HG03135 (cell line): ENCODE results near the gene GSKIP.
"Not testable (repeated sequence)": the region's sequence is repeated elsewhere in the genome, so short reads cannot be mapped to it uniquely, and the experiment has no call there.

Experiments
- ATAC-seq: cut with Tn5 transposase; IDR thresholded peaks from one replicate; pipeline ENCODE4 v1.9.1; 2021; ENCODE audit warnings: mild to moderate bottlenecking, moderate library complexity; ENCODE audit not compliant: unreplicated experiment

GSKIP gene

GRCh38 chr14:96362965-96363750, at the start of gene GSKIP, which contains the start of gene ATG2B:
Gene GSKIP (plus strand): TSS chr14:96363526. CDS start chr14:96382248, 18,722 bp downstream.
Gene ATG2B (minus strand): TSS chr14:96363341. CDS start chr14:96362976, 365 bp downstream.
- ATAC-seq: peak; percentile 74

- ATAC-seq: no peak
These were observed 47.2 kb upstream of the GSKIP start for GRCh38 chr14:96316087-96316486.

GRCh38 chr14:96318836-96319235, 44.5 kb upstream of the GSKIP start:
- ATAC-seq: no peak

- ATAC-seq: no peak
These were observed 42.7 kb upstream of the GSKIP start for GRCh38 chr14:96320605-96321004.

GRCh38 chr14:96324219-96324618, 39.1 kb upstream of the GSKIP start:
- ATAC-seq: no peak

- no peak for ATAC-seq
These were observed 24.8 kb upstream of the GSKIP start for GRCh38 chr14:96338551-96338950.

GRCh38 chr14:96341323-96341722, 22.0 kb upstream of the GSKIP start:
- no peak for ATAC-seq

GRCh38 chr14:96345669-96346068, 17.7 kb upstream of the GSKIP start:
- ATAC-seq: no peak

GRCh38 chr14:96347957-96348356, 15.4 kb upstream of the GSKIP start:
- ATAC-seq: not testable (repeated sequence)

GRCh38 chr14:96349286-96350075, 13.8 kb upstream of the GSKIP start:
- no peak for ATAC-seq

GRCh38 chr14:96351986-96352385, 11.3 kb upstream of the GSKIP start:
- no peak for ATAC-seq

- no peak for ATAC-seq
These were observed 10.6 kb upstream of the GSKIP start for GRCh38 chr14:96352708-96353107.

GRCh38 chr14:96354246-96354645, 9.1 kb upstream of the GSKIP start:
- no peak for ATAC-seq

- no peak for ATAC-seq
These were observed 6.1 kb upstream of the GSKIP start for GRCh38 chr14:96357216-96357615.

- ATAC-seq: no peak
These were observed 3.4 kb upstream of the GSKIP start for GRCh38 chr14:96359959-96360358.

- ATAC-seq: peak; percentile 19
These were observed 1.0 kb upstream of the GSKIP start for GRCh38 chr14:96362071-96362964.

GRCh38 chr14:96363751-96364336, 518 bp downstream of the GSKIP start:
- ATAC-seq: peak; percentile 25

- ATAC-seq: no peak
These were observed 1.6 kb downstream of the GSKIP start for GRCh38 chr14:96364962-96365361.

- no peak for ATAC-seq
These were observed 5.2 kb downstream of the GSKIP start for GRCh38 chr14:96368534-96368933.

GRCh38 chr14:96370528-96370927, 7.2 kb downstream of the GSKIP start:
- ATAC-seq: no peak

- no peak for ATAC-seq
These were observed 10.2 kb downstream of the GSKIP start for GRCh38 chr14:96373538-96373937.
